Left colon (tissue), 2 donors: ENCODE measurements around the gene TSPO. TPM values are rescaled to one million over a fixed set of nuclear protein-coding genes. Genes with fewer than 3 reads are reported as not detected.

Experiments
- ATAC-seq: fragments of 200-7000 bp; cut with Tn5 transposase; one replicate; pipeline ENCODE4 v1.9.1; 2020; ENCODE audit warnings: mild to moderate bottlenecking, moderate library complexity
- DNase-seq, 2 donors: peaks; one replicate each; pipeline ENCODE4 v3.0.0-alpha.2; 2020
- intact Hi-C, 2 donors: fragments of 100-400 bp; cut with DNase I in 1 of 2; cut with micrococcal nuclease in 1 of 2; formaldehyde crosslinking; loops; one replicate each; pipeline versions ENCODE4 v1.11.2 to v1.14.0; 2022; cut with DNase I, micrococcal nuclease
- total RNA-seq, 2 donors: library from RNA; stranded (reverse); fragmentation: NEBNext Ultra II Directional; extraction: Animal tissue kit (Norgen Biotek cat#: 25700); gene quantifications; one replicate each; pipeline ENCODE4 v1.2.1, GENCODE V29; 2021
- donor health status: DM: no; HTN: no; CAD: no.
- donor health status: DM: yes; HTN: yes; CAD: no.

TSPO gene
- total RNA-seq, 2 donors from 2014 or later, result 250 to 259 TPM

DNA sequence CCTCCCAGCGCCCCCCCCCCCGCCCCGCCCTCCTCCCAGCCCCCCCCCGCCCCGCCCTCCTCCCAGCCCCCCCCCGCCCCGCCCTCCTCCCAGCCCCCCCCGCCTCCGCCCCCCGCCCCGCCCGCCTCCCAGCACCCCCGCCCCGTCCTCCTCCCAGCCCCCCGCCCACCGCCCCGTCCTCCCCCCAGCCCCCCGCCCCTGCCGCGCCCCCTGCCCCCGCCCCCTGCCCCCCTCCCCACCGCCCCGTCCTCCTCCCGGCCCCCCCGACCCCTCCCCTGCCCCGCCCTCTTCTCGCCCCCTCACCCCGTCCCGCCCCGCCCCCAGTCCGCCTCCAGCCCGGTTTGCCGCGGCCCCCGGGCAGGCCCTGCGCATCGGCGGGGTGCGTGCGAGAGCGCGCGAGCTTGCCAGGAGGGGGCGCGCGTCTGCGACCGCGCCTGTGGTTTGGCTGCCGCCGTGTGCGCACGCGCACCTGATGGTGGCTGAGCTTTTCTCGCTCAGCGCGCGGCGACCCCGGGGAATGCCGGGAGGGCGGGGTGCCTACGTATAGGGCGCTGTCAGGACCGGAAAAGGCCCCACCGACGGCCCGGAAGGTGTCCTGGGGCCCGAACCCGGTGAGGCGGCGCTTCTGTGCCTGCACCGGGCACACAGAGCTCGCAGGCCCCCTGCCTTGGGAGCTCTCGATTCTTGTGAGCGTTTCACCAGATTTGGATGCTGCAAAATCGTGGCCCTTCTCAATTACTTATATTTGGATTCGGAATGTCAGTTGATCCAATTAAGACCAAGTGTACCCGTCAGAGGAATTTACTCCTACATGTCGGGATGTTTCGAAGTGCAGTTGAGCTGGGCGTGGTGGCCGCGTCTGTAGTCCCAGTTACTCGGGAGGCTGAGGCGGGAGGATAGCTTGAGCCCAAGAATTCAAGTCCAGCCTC, 36.1 kb downstream of the TSPO start:
- DNase-seq, result peak; percentile 96 to 98
- ATAC-seq, result peak; percentile 85
- intact Hi-C loops, result no loop called here

DNA sequence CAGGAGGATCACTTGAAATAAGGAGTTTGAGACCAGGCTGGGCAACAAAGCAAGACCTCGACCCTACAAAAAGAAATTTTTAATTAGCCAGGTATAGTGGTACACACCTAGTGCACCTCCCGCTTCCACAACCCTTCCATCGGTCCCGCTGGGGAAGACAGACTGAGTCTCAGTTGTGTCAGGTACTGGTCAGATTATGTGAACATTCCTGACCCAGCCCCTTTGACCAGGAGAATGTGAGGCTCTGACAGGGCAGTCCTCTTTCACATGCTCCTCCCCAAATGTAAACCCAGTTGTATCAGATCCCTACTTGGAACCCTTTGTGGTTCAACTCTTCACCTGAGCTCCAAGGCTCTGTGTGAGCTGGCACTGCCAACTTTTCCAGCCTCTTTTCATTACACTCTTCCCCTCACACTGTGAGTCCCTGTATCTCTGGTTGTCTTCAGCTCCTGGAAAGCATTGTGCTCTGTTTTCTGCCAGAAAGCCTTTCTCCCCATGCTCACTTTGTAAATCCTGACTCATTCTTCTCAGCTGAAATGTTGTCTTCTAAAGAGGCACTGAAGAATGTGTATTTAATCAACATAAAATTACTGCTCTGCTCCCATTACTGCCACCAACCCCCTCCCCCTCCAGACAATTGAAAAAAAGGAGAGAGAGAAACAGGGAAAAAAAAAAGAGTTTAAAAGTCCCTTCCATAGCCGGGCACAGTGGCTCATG, 37.6 kb downstream of the TSPO start:
- intact Hi-C loops, result no loop called here

DNA sequence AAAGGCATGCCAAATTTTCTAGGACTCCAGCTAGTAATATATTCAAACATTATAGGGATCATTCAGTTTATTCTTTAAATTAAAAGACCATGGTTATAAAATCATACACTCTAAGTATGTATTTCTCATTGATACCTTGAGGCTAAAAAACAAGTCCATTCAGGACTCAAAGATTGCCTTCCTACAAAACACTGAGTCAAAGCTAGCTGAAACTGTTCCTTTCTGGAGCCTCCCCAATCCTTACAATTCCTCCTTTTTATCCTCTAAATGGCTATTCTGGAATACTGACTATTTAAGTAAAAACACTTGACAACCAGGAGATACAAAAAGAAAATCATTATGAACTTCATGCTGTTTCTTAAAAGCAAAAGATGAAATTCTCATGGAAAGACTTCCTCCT, 40.5 kb downstream of the TSPO start:
- intact Hi-C loops, result no loop called here
- ATAC-seq, result no peak
- DNase-seq, result no peak

More for the DNA sequence above, 37.6 kb downstream of the TSPO start:
- no peak for DNase-seq
- ATAC-seq, result no peak

DNA sequence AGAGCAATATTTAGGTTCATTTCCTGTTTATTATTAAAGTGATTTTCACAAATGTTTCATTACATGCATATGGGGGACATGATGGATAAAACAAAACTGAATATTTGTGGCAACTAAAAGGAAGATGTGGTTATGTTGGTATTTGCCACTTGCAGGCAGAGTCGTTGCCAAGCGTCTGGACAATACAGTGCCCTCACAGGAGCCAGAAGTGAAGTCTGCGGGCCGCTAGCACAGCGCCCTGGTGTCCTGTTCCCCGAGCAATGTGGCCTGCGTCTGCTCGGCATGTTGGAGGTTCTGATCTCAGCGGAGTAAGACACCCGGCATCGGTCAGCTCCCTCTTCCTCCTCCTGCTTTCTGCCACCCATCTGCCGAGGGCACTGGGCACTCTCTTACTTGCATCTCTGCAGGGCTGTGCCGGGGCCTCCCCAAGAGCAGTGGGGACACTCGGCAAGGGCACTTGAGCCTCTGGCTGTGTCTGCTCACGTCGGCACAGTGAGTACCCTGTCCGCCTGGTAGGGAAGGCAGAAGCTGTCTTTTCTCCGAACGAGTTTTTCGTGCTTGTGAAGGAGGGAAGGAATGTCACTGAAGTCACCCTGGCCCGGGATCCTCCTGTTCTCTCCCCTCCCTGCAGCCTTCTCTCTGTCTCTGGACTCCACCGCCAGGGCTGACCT, 46.0 kb downstream of the TSPO start:
- DNase-seq (no peak), ATAC-seq (no peak)
- intact Hi-C loops, result no loop called here

DNA sequence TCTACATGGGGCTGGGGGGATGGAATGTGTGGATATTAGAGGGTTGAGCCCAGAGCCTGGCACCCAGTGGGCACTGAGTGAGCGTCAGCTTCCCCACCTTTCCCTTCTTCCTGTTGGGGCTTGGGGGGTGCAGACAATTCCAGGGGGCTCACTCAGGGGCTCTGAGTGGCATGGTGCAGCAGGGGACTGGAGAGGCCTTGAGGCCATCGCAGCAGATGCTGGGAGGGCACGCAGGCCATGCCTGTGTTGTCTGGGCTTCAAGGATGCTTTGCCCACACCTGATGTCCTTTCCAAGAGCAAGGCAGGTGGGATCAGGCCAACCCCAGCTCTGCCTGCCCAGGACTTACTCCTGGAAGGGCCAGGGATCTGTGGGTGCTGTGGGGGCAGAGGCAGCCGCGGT, 46.8 kb downstream of the TSPO start:
- ATAC-seq (no peak), DNase-seq (no peak)
- intact Hi-C loops, result no loop called here

DNA sequence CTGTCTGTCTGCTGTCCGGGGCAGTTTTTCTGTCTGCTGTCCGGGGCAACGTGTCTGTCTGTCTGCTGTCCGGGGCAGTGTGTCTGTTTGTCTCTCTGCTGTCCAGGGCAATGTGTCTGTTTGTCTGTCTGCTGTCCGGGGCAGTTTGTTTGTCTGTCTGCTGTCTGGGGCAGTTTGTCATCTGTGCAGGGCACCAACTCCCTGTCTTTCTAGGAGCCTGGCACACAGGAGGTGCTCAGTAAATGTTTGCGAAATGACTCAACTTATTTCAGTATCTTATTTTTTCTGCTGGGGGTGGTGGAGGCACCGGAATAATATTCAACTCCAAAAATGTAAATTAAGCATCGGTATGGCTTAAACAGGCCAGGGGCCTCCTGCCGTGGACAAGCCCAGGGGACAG, 47.6 kb downstream of the TSPO start:
- intact Hi-C loops, result no loop called here
- DNase-seq (no peak), ATAC-seq (no peak)

DNA sequence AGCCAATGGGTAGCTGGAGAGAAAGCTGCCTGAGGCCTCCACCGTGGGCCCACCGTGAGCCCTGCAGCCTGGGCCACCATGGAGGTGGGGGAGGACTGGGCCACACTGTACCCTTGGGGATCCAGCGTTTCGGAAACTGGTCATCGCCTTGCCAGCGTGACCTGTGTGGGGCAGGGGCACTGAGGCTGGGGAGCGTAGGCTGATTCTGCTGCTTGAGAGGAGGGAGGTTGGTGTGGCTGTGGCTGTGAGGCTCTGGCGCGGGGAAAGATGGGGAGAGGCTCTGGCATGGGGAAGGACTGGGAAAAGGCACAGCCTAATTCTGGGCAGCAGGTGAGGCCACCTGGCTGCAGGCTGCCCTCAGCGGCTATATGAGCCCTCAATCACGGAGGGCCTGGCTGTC, 48.2 kb downstream of the TSPO start:
- intact Hi-C loops, result no loop called here
- no peak for ATAC-seq
- DNase-seq, result no peak

DNA sequence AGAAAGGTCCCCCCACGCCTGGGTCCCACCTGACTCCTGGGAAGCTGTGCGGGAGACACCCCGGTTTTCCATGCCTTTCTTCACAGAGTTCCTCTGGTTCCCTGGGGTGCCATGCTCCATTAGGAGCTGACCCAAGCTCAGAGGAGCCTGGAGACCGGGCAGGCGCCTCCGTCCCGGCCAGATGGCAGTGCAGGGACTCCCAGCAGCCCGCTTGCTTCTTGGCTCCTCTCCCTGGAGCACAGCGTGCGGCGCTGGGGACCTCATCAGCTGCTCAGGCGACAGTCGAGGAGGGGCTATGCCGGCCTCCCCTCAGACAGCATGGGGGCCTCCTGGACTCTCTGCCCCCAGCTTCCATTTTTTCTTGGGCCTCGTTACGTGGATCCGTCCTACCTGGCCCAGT, 48.7 kb downstream of the TSPO start:
- ATAC-seq, result no peak
- intact Hi-C loops, result no loop called here
- DNase-seq, result no peak

DNA sequence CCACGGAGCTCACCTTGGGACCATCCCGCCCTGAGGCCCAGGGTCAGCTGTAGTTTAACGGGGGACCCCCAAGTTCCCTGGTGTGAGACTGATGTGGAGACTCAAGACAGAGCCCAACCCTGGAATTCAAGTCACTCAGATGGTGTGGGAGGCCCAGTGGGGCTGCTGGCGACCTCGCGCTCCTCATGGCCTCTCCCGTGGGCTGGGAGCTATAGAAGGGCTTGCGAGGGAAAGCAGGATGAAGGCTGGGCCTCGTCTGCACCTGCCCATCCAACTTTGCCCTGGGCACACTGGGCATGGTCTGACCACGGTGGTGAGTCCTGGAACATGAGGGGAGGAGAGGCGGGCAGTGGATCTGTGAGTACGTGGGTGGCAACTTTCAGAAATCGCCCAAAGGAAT, 49.2 kb downstream of the TSPO start:
- no peak for DNase-seq
- intact Hi-C loops, result no loop called here
- no peak for ATAC-seq

DNA sequence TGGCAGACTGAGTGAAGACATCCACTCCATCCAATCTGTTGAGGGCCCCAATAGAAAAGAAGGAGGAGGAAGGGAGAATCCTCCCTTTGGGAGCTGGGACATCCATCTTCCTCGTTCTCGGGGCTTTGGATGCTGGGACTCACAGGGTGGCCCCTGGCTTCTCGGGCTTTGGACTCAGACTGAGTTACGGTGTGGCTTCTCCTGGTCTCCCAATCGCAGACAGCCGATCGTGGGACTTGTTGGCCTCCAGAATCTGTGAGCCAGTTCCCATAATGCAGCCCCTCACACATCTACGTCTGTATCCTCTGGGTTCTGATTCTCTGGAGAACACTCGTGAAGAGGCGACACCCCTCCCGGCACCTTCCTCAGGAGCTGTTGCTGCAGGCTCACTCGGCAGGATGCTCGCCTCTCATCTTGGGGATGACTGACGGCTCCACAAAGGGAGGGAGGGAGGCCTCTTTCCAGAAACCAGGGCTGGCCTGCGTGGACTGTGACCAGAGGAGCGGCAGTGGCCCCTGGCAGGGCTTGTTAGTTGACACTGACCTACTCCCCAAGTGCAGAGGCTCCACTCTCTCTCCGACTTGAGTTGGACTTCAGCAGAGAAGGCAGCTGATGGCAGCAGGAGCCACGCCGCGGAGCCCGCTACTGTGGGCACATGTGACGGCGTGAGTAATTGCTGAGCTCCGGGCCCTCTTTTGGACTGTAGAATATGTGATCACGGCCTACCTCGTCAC, 50.3 kb downstream of the TSPO start:
- no peak for ATAC-seq
- no peak for DNase-seq
- intact Hi-C loops, result no loop called here

DNA sequence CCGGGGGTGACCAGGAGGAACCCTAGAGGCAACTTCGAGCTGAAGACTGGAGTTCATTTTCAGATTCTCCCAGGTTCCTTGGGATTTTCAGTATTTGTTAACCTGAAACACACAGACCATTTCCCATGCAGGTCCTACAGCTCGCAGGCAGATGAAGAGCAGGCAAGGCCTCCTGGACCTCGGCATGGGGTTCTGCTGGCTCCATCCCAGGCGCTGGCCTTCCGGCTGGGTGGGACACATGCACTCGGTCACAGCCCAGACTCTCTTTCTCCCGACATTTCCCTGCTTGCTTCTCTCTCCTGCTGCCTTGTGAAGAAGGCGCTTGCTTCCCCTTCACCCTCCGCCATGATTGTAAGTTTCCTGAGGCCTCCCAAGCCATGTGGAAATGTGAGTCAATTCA, 51.0 kb downstream of the TSPO start:
- ATAC-seq (no peak), DNase-seq (no peak)
- intact Hi-C loops, result no loop called here

DNA sequence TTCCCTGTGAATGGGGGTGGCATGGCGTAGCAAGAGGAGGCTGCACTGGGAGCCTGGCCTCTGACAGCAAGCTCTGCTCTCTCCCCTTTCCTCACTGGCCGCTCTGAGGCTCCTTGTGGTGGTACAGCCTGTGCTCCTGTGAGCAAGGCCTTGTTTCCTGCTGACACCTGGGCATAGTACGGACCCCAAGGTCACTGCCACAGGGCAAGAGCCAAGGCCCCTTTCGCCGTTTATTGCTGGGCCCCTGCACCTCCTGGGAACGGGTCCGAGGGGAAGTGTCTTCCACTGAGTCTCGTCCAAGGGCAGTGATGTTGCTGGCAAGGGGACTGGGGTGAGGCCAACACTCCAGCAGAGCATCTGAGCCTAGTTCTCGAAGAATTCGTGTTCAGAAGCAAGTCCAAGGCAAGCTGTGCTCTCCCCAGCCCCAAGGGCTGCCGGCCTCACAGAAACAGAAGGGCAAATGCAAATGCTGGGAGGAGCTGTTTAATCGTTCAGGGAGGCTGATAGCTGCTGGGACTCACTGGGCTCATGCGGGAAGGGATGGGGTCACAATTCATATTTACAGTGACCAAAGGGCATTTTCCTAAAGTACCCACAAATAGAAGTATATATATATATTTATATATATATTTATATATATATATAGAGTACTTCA, 51.5 kb downstream of the TSPO start:
- intact Hi-C loops, result no loop called here
- DNase-seq (no peak), ATAC-seq (no peak)

DNA sequence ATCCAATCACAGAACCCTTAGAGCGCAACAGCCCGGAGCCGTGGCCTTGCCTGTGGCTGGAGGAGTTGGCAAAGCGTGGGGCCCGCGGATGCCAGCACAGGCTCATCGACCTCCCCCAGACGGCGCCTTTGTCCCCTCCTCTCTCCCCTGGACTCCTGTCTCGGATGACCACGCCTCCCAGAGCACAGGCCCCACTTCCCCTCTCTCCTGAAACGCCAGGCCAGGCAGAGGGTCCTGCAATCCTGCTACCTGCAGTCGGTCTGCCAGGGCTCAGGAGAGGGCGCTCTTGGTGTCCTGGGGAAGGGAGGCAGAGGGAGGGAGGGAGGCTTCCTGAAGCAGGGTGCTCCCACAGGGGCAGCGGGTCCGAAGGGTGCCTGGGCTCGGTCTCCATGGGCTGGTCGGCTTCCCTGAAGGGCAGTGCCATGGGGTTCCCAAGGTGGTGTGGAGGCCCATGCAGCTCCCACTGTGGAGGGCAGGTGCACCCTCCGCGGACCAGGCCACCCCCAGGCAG, 52.2 kb downstream of the TSPO start:
- DNase-seq, result no peak
- intact Hi-C loops, result no loop called here
- ATAC-seq, result no peak

DNA sequence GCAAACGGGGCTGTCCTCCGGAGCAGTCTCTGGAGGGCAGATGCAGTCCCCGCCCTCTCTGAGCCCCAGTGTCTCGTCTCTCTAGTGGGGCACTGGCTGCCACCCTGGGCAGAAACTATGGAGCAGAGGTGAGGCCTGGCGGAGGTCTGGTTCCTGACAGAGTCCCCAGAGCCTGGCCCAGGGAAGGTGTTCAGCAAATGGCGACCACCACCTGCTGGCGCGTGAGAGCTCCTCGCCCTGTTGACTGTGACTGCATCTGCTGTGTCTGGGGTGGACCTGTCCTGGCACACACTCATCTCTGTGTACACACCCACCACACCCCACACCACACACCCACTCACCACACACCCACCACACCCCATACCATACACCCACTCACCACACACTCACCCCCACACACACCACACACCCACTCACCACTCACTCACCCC, 53.9 kb downstream of the TSPO start:
- peak; percentile 37 for ATAC-seq
- no peak for DNase-seq
- intact Hi-C loops, result no loop called here

DNA sequence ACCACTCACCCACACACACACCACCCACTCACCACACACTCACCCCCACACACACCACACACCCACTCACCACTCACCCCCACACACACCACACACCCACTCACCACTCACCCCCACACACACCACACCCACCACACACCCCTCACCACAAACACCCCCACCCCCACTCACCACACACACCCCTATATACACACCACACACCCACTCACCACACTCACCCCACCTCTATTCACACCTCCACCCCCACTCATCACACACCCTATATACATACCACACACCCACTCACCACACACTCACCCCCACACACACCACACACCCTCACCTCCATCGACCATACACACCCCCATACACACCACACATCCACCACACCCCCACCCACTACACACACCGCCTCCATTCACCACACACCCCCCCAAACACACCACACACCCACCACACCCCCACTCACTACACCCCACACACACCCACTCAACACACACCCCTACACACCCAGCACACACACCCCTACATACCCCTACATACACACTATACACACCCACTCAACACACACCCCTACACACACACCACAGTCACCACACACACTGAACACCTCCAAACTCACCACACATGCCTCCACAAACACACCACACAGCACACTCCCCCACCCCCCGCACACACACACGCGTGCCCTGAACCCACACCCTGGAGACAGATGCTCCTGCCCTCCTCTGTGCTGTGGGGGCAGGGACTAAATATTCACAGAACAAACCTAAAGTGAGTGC, 54.6 kb downstream of the TSPO start:
- ATAC-seq (no peak), DNase-seq (no peak)
- intact Hi-C loops, result no loop called here

DNA sequence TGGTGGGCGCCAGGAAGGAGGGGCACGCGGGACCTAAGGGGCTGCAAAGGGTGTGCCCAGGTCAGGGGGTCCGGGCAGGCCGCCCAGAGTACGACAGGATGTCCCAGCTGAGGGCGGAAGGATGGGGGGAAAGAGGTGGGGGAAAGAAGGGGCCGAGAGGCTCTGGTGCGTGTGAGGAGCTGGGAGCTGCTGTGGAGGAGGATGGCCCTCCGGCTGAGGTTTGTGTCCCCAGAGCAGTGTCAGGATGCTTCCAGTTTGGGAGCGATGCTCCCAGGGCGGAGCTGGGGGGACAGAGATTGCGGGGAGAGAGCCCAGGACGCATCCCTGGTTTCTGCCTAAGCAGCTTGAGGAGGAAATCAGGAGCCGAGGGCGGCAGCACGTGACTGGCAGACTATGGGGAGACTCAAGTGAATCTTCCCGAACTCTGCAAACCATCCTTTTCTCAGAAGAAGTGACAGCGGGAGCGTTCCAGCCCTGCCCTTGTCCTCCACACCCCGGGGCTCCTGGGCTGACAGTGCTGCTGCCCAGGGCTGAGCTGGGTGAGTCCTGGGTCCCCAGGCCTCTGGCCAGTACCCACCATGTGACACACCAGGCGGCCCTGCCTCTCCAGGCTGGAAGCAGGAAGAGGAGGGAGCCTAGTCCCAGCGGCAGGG, 55.3 kb downstream of the TSPO start:
- DNase-seq, result no peak
- ATAC-seq, result no peak
- intact Hi-C loops, result no loop called here

DNA sequence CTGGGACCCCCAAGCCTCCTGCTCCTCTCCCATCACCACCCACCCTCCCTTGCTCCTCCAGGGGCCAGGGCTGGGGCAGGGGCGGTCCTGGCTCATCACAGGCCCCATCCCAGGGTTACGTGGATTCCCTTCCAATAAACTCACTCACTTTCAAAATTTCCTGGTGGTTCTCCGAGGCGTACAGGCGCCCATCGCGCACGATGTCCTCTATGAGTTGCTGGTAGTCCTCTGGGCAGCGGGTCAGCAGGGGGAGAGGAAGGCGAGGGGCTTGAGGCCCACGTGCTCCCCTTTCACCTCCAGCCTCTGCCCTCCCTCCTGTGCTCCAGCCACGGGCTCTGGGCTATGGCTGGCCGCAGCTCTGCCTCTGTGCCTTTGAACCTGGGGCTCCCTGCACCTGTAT, 56.0 kb downstream of the TSPO start:
- no peak for ATAC-seq
- intact Hi-C loops, result no loop called here
- DNase-seq, result no peak
